Measurements from ENCODE around the gene NAT9. TPM values are rescaled to one million over a fixed set of nuclear protein-coding genes. Genes with fewer than 3 reads are reported as not detected.

The NAT9 gene
- polyA plus RNA-seq, 2 of the 4 experiments (the other 2 are of a cell fraction): 43.4 to 71.4 TPM

- WGBS (ENCODE audit: missing lambda C conversion rate): 100% methylated on average over 3 of the region's 3 CpGs
- Histone ChIP-seq H3K4me3 (no peak overlapping the region), H3K9me3 (no peaks in the 10 kb centered on the region), H3K27ac (no peak overlapping the region), H3K4me1 (peaks cover 50% of the 10 kb centered on the region), H3K4me2 (no peak overlapping the region)
- no peak for FAIRE-seq
- no peak for ATAC-seq
- TF ChIP-seq HOXB13 (CRISPR knock-in tag; IDR thresholded peaks at IDR 0.05; ENCODE audit: low read depth): no peak
- no peak for TF ChIP-seq BCL3 (IDR thresholded peaks at IDR 0.05)
- no peak for TF ChIP-seq POLR2AphosphoS2 (conservative IDR thresholded peaks at IDR 0.05; ENCODE audit: low read length)
- no peak for TF ChIP-seq RCOR1 (IDR thresholded peaks at IDR 0.05; ENCODE audit: low read depth, low read length)
- no peak for TF ChIP-seq FOSL2 (IDR thresholded peaks at IDR 0.05)
- no peak for TF ChIP-seq FOSL2 (CRISPR knock-in tag; IDR thresholded peaks at IDR 0.05)
- no peak for TF ChIP-seq BHLHE40 (IDR thresholded peaks at IDR 0.05; ENCODE audit: low read depth, low read length)
- no peak for TF ChIP-seq CBX8 (IDR thresholded peaks at IDR 0.05)
- TF ChIP-seq ZFP36 (IDR thresholded peaks at IDR 0.05; ENCODE audit: borderline replicate concordance, partially characterized antibody): no peak
- no peak for TF ChIP-seq RNF2 (IDR thresholded peaks at IDR 0.05; ENCODE audit: borderline replicate concordance, low read depth)
- TF ChIP-seq, protein P1, sequence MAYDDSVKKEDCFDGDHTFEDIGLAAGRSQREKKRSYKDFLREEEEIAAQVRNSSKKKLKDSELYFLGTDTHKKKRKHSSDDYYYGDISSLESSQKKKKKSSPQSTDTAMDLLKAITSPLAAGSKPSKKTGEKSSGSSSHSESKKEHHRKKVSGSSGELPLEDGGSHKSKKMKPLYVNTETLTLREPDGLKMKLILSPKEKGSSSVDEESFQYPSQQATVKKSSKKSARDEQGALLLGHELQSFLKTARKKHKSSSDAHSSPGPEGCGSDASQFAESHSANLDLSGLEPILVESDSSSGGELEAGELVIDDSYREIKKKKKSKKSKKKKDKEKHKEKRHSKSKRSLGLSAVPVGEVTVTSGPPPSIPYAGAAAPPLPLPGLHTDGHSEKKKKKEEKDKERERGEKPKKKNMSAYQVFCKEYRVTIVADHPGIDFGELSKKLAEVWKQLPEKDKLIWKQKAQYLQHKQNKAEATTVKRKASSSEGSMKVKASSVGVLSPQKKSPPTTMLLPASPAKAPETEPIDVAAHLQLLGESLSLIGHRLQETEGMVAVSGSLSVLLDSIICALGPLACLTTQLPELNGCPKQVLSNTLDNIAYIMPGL (CRISPR knock-in tag; IDR thresholded peaks at IDR 0.05; ENCODE audit: borderline replicate concordance): no peak
- TF ChIP-seq HOXA7 (CRISPR knock-in tag; IDR thresholded peaks at IDR 0.05): no peak
- no peak for TF ChIP-seq NPAS2 (CRISPR knock-in tag; IDR thresholded peaks at IDR 0.05; ENCODE audit: borderline replicate concordance)
- TF ChIP-seq ZSCAN20 (CRISPR knock-in tag; IDR thresholded peaks at IDR 0.05): no peak
- no peak for TF ChIP-seq CHD2 (IDR thresholded peaks at IDR 0.05; ENCODE audit: low read length, partially characterized antibody)
- no peak for TF ChIP-seq MYC (IDR thresholded peaks at IDR 0.05; ENCODE audit: borderline replicate concordance, low read length)
- no peak for TF ChIP-seq POLR2A (IDR thresholded peaks at IDR 0.05; ENCODE audit: low read length)
- TF ChIP-seq MAFK (IDR thresholded peaks at IDR 0.05; ENCODE audit: partially characterized antibody): no peak
- TF ChIP-seq, protein P2, sequence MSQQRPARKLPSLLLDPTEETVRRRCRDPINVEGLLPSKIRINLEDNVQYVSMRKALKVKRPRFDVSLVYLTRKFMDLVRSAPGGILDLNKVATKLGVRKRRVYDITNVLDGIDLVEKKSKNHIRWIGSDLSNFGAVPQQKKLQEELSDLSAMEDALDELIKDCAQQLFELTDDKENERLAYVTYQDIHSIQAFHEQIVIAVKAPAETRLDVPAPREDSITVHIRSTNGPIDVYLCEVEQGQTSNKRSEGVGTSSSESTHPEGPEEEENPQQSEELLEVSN (IDR thresholded peaks at IDR 0.05; ENCODE audit: borderline replicate concordance, low read depth): no peak
- ChIA-PET POLR2A (no interaction called here), CTCF (interaction anchor here (0.7 to 34.9 kb wide), 9 partner anchors 0 to 111 kb away, joined by 3 to 705 read pairs (median 10); partner anchors contain the start of genes NAT9 and NHERF1)
- DNase-seq (ENCODE audit: low read depth in 1 of 2, low spot score in 1 of 2): no peak
Measured at GRCh38 chr17:74754832-74755231, 21.3 kb downstream of the NAT9 start.

- Histone ChIP-seq H3K4me2 (0 out of 3 replicates have a peak overlapping the region, but pooled peaks have one; percentile 13), H3K4me3 (no peak overlapping the region), H3K27ac (peak overlapping the region in 1 of 2 experiments; percentile 37; a peak in 1 of 6 replicates), H3K9me3 (no peaks in the 10 kb centered on the region), H3K4me1 (peaks cover 36% of the 10 kb centered on the region)
- FAIRE-seq (no peak), DNase-seq (ENCODE audit: low read depth in 1 of 2, low spot score in 1 of 2) (no peak), ATAC-seq (no peak)
- ChIA-PET CTCF (interaction anchor here (2.4 to 34.9 kb wide), 5 partner anchors 2 to 95 kb away, joined by 15 to 705 read pairs (median 22); partner anchors contain the start of genes NAT9, NHERF1 and RAB37), POLR2A (no interaction called here)
- TF ChIP-seq NR3C1 (IDR thresholded peaks at IDR 0.05): no peak
- TF ChIP-seq HES2 (IDR thresholded peaks at IDR 0.05): no peak
- no peak for TF ChIP-seq PHF8 (IDR thresholded peaks at IDR 0.05; ENCODE audit: borderline replicate concordance, low read depth)
- TF ChIP-seq CBX8 (IDR thresholded peaks at IDR 0.05): no peak
- TF ChIP-seq HOXA7 (CRISPR knock-in tag; IDR thresholded peaks at IDR 0.05): no peak
- TF ChIP-seq MAFK (IDR thresholded peaks at IDR 0.05; ENCODE audit: partially characterized antibody): no peak
- TF ChIP-seq, protein P3, sequence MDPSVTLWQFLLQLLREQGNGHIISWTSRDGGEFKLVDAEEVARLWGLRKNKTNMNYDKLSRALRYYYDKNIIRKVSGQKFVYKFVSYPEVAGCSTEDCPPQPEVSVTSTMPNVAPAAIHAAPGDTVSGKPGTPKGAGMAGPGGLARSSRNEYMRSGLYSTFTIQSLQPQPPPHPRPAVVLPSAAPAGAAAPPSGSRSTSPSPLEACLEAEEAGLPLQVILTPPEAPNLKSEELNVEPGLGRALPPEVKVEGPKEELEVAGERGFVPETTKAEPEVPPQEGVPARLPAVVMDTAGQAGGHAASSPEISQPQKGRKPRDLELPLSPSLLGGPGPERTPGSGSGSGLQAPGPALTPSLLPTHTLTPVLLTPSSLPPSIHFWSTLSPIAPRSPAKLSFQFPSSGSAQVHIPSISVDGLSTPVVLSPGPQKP (IDR thresholded peaks at IDR 0.05; ENCODE audit: low read depth, low read length): no peak
- TF ChIP-seq GATA3 (IDR thresholded peaks at IDR 0.05; ENCODE audit: borderline replicate concordance): no peak
- no peak for TF ChIP-seq NFE2L2 (conservative IDR thresholded peaks at IDR 0.05; ENCODE audit: low read length)
- TF ChIP-seq ZSCAN20 (CRISPR knock-in tag; IDR thresholded peaks at IDR 0.05): no peak
- TF ChIP-seq, protein P1 (CRISPR knock-in tag; IDR thresholded peaks at IDR 0.05; ENCODE audit: borderline replicate concordance): no peak
- TF ChIP-seq RARB (CRISPR knock-in tag; IDR thresholded peaks at IDR 0.05): no peak
- 91% methylated on average over 7 of the region's 7 CpGs for WGBS (ENCODE audit: missing lambda C conversion rate)
Measured at GRCh38 chr17:74752822-74753401, 23.2 kb downstream of the NAT9 start.

All from A549 (cell line).